ENCODE measurements around the gene CDKL2. TPM values are rescaled to one million over a fixed set of nuclear protein-coding genes. Genes with fewer than 3 reads are reported as not detected.

CDKL2 gene
- total and polyA plus RNA-seq, 2 of the 8 experiments (the other 6 are each of a cell fraction or from before 2014, with no cell fraction given) = 1.4 to 2.1 TPM

GRCh38 chr4:75584067-75584466 lies 46.3 kb downstream of the CDKL2 start:
- no peak overlapping the region for H3K4ac ChIP-seq (replicated peaks; ENCODE audit: insufficient read length, low read depth, low read length)
- no peak overlapping the region for H2AFZ ChIP-seq (ENCODE audit: low read length)
- H3K79me2 ChIP-seq (ENCODE audit: control insufficient read depth in 1 of 2, insufficient read depth in 2 of 2, low read length in 2 of 2) = no peaks in the 10 kb centered on the region
- TF ChIP-seq FOSL1 (IDR thresholded peaks at IDR 0.05; ENCODE audit: insufficient read depth, low read depth, low read length) (no peak), SAP30 (IDR thresholded peaks at IDR 0.05; ENCODE audit: insufficient read depth, insufficient replicate concordance, low read length) (no peak), SIX5 (IDR thresholded peaks at IDR 0.05; ENCODE audit: low read depth, low read length) (no peak), CBX5 (IDR thresholded peaks at IDR 0.05; ENCODE audit: low read depth, low read length) (no peak), E2F6 (IDR thresholded peaks at IDR 0.05) (no peak), CHD1 (IDR thresholded peaks at IDR 0.05; ENCODE audit: low read depth, low read length) (no peak), RBBP5 (IDR thresholded peaks at IDR 0.05; ENCODE audit: borderline replicate concordance, low read depth, low read length) (no peak)
- no peak overlapping the region for H2BK15ac ChIP-seq (ENCODE audit: low read length)
- H2BK20ac ChIP-seq (ENCODE audit: low read length) = no peak overlapping the region
- no peak overlapping the region for H4K8ac ChIP-seq (ENCODE audit: extremely low read depth, insufficient read depth, low read length)
- H2BK12ac ChIP-seq (ENCODE audit: low read depth, low read length) = no peak overlapping the region
- no peaks in the 10 kb centered on the region for H4K20me1 ChIP-seq (replicated peaks in 1 of 2; ENCODE audit: control insufficient read depth in 1 of 2, insufficient read depth in 2 of 2, low read length in 2 of 2)
- H3K9ac ChIP-seq (replicated peaks in 1 of 4; ENCODE audit: extremely low read depth in 1 of 4, low read depth in 3 of 4, low read length in 3 of 4) = no peak overlapping the region
- no peaks in the 10 kb centered on the region for H3K4me1 ChIP-seq (replicated peaks in 1 of 4; ENCODE audit: control insufficient read depth in 3 of 4, insufficient read depth in 4 of 4, low read length in 3 of 4)
- no peak overlapping the region for H3K4me3 ChIP-seq (ENCODE audit: extremely low read depth in 1 of 4, insufficient read depth in 2 of 4, low read depth in 3 of 4, low read length in 4 of 4)
- H3K56ac ChIP-seq (replicated peaks; ENCODE audit: insufficient read length, low read depth, low read length) = no peak overlapping the region
- ChIA-PET POLR2A (ENCODE audit: partially characterized antibody) (no interaction called here), CTCF (ENCODE audit: partially characterized antibody) (interaction anchor here (0.9 to 1.6 kb wide), 4 partner anchors 13 to 332 kb away, joined by 3 to 5 read pairs (median 4); no protein-coding TSS in a partner anchor)
- H3K36me3 ChIP-seq (ENCODE audit: control insufficient read depth in 2 of 4, insufficient read depth in 4 of 4, low read length in 3 of 4) = no peaks in the 10 kb centered on the region
- H3K23me2 ChIP-seq (ENCODE audit: low read depth, low read length) = no peaks in the 10 kb centered on the region
- H3K9me3 ChIP-seq (ENCODE audit: insufficient read depth in 2 of 2, low read depth in 1 of 2, low read length in 1 of 2) = no peaks in the 10 kb centered on the region
- H2AK5ac ChIP-seq (ENCODE audit: low read depth, low read length) = no peak overlapping the region
- 96% methylated on average over 2 of the region's 2 CpGs; no CpG with 5 or more reads in 1 of the 2 experiments for WGBS, 2 experiments (ENCODE audit: extremely low coverage in 1 of 2, insufficient coverage in 1 of 2, insufficient read length in 1 of 2, insufficient replicate concordance in 2 of 2, low coverage in 1 of 2, low lambda C conversion rate in 2 of 2, missing lambda C conversion rate in 1 of 2)
- no peaks in the 10 kb centered on the region for H3K79me1 ChIP-seq (ENCODE audit: low read depth, low read length)
- H3K18ac ChIP-seq (ENCODE audit: extremely low read depth, low read length) = no peak overlapping the region
- H3K14ac ChIP-seq (ENCODE audit: insufficient read length) = no peak overlapping the region
- H4K5ac ChIP-seq (ENCODE audit: insufficient read length, low read depth, low read length) = no peak overlapping the region
- H4K91ac ChIP-seq (replicated peaks; ENCODE audit: insufficient read length, low read length) = no peak overlapping the region
- H3K4me2 ChIP-seq (ENCODE audit: insufficient read depth in 1 of 2, low read depth in 2 of 2, low read length in 2 of 2) = no peak overlapping the region
- no peak overlapping the region for H3K23ac ChIP-seq (ENCODE audit: insufficient read length)
- no peak overlapping the region for H3K27ac ChIP-seq (ENCODE audit: low read depth, low read length)
- no peak overlapping the region for H2BK120ac ChIP-seq (replicated peaks; ENCODE audit: low read depth, low read length)
- no peak for FAIRE-seq
- H2BK5ac ChIP-seq (ENCODE audit: low read depth, low read length) = no peak overlapping the region
- DNase-seq (ENCODE audit: low read depth in 1 of 2, low spot score in 2 of 2) = no peak
- H3K27me3 ChIP-seq (replicated peaks in 1 of 4; ENCODE audit: control insufficient read depth in 3 of 4, extremely low read depth in 1 of 4, insufficient read depth in 3 of 4, low read length in 3 of 4) = no peaks in the 10 kb centered on the region

Measured in H1 (cell line).